ENCODE data around the gene PTGDS.

- TF ChIP-seq POLR2A (IDR thresholded peaks at IDR 0.05; ENCODE audit: low read depth) (no peak), CTCF (IDR thresholded peaks at IDR 0.05) (no peak), POLR2AphosphoS5 (IDR thresholded peaks at IDR 0.05) (no peak)
Measured at GRCh38 chr9:136947028-136947891, 30.0 kb upstream of the PTGDS start.

Data from esophagus muscularis mucosa (tissue), 3 donors.